Gastrocnemius medialis (tissue), 4 donors: ENCODE measurements around the gene RAB38. TPM values are rescaled to one million over a fixed set of nuclear protein-coding genes. Genes with fewer than 3 reads are reported as not detected.

Experiments used
- ATAC-seq, 2 donors: fragments of 150-250 bp; one replicate each; pipeline ENCODE4 v1.9.1; 2016
- DNase-seq, 2 donors: peaks; one replicate each; pipeline ENCODE4 v3.0.0-alpha.2; 2019
- H3K27ac ChIP-seq, 4 donors: fragments of 200-600 bp; sonication (generic); 1 replicate in 1 of 4; 2 replicates in 3 of 4; pipeline ENCODE4 v1.5.1; 2016 to 2018; ENCODE audit warnings: mild to moderate bottlenecking in 2 of 4, moderate library complexity in 1 of 4
- H3K27me3 ChIP-seq, 3 donors: fragments of 200-600 bp; sonication (generic) in 2 of 3; 1 replicate in 1 of 3; 2 replicates in 2 of 3; pipeline versions ENCODE4 v1.5.1 to v1.6.0; 2016 to 2019; ENCODE audit warnings: mild to moderate bottlenecking in 1 of 3, moderate library complexity in 1 of 3
- H3K36me3 ChIP-seq, 2 donors: fragments of 200-600 bp; sonication (generic) in 1 of 2; one replicate each; pipeline ENCODE4 v1.5.1; 2017 to 2018
- H3K4me1 ChIP-seq, 2 donors: fragments of 200-600 bp; sonication (generic) in 1 of 2; one replicate each; pipeline ENCODE4 v1.5.1; 2016 to 2017; ENCODE audit warnings: mild to moderate bottlenecking in 2 of 2
- H3K4me3 ChIP-seq, 4 donors: fragments of 200-600 bp; sonication (generic) in 3 of 4; 1 replicate in 1 of 4; 2 replicates in 3 of 4; pipeline ENCODE4 v1.5.1; 2016 to 2019; ENCODE audit warnings: mild to moderate bottlenecking in 2 of 4
- H3K9me3 ChIP-seq, 3 donors: fragments of 200-600 bp; sonication (generic) in 2 of 3; 1 replicate in 1 of 3; 2 replicates in 2 of 3; pipeline ENCODE4 v1.5.1; 2016 to 2019
- POLR2A ChIP-seq, 2 donors: fragments of 450-650 bp; IDR thresholded peaks; one replicate each; pipeline ENCODE4 v1.6.1; 2017; ENCODE audit warnings: antibody characterized with exemption in 2 of 2, mild to moderate bottlenecking in 2 of 2, moderate library complexity in 2 of 2
- in situ Hi-C, 4 donors: fragments of 200-750 bp; cut with MboI; loops; one replicate each; pipeline versions ENCODE4 v1.15.0 to v1.8.0; 2017; ENCODE audit warnings: low sequenced_read_pairs in 4 of 4
- intact Hi-C: fragments of 100-400 bp; cut with DNase I; formaldehyde crosslinking; loops from one replicate; pipeline ENCODE4 v1.15.1; 2023; ENCODE audit warnings: low total_unique reads
- total RNA-seq, 4 donors: library from RNA; depleted of rRNA; stranded (reverse); fragments of >200 nt; gene quantifications; one replicate each; pipeline versions ENCODE4 v1.1.0 to v1.2.3, GENCODE V29; 2016
- TF ChIP-seq, protein P1 (sequence below), 5 experiments: fragments of 450-650 bp in 3 of 5; fragments of 200-600 bp in 2 of 5; sonication (generic) in 2 of 5; IDR thresholded peaks in 4 of 5; conservative IDR thresholded peaks in 1 of 5; 1 replicate in 4 of 5; 2 replicates in 1 of 5; pipeline ENCODE4 v1.5.1; 2016 to 2019; ENCODE audit warnings: antibody characterized with exemption in 5 of 5, mild to moderate bottlenecking in 3 of 5, moderate library complexity in 3 of 5

The RAB38 gene
- total RNA-seq, 4 donors from 2014 or later, result 0.27 TPM; not detected in 3

DNA sequence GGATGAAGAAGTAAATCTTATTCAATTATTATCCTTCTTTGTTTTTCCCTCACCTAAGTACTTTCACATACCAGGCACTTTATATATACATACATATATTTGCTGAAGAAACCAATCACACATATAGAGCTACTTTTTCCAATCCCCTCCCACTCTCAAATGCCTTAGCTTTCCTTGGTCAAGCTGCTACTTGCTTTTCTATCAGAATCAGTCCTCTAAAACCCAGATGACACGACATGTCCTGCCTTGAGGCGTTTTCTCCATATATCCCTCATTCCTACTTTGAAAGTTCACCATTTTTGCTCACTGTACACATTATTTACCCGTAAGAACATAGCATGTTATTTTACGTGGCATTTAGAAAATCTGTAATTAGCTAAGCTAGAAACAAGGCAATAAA, 5.4 kb downstream of the RAB38 start:
- no peak for DNase-seq
- H3K4me1 ChIP-seq, result peaks cover 0 to 5% of the 10 kb centered on the region in 2 donors
- no peaks in the 10 kb centered on the region for H3K36me3 ChIP-seq
- H3K4me3 ChIP-seq, result no peak overlapping the region
- TF ChIP-seq POLR2A (IDR thresholded peaks at IDR 0.05), result no peak
- TF ChIP-seq, protein P1, sequence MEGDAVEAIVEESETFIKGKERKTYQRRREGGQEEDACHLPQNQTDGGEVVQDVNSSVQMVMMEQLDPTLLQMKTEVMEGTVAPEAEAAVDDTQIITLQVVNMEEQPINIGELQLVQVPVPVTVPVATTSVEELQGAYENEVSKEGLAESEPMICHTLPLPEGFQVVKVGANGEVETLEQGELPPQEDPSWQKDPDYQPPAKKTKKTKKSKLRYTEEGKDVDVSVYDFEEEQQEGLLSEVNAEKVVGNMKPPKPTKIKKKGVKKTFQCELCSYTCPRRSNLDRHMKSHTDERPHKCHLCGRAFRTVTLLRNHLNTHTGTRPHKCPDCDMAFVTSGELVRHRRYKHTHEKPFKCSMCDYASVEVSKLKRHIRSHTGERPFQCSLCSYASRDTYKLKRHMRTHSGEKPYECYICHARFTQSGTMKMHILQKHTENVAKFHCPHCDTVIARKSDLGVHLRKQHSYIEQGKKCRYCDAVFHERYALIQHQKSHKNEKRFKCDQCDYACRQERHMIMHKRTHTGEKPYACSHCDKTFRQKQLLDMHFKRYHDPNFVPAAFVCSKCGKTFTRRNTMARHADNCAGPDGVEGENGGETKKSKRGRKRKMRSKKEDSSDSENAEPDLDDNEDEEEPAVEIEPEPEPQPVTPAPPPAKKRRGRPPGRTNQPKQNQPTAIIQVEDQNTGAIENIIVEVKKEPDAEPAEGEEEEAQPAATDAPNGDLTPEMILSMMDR (IDR thresholded peaks at IDR 0.05 in 4 of 5, conservative IDR thresholded peaks at IDR 0.05 in 1 of 5), result no peak
- no peaks in the 10 kb centered on the region for H3K27me3 ChIP-seq
- no peaks in the 10 kb centered on the region for H3K9me3 ChIP-seq
- intact Hi-C loops, result no loop called here
- in situ Hi-C loops, result no loop called here
- H3K27ac ChIP-seq, result no peak overlapping the region
- no peak for ATAC-seq

DNA sequence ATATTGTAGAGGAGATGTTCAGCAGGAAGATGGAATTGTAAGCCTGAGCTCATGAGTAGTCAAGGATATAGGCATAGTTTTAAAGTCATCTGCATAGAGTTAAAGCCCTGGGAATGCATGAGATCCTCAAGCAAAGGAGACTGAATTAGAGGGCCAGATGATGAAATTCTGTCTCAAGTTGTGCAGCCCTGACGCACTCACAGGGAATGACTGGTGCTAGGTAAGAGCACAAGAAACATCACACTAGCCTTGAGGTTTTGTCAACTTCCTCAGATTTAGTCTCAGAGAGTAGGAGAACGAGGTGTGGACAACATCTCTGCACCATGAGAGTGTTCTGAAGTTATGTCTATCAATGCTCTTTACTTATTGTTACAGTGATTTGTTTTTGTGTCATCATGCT, 5.8 kb downstream of the RAB38 start:
- in situ Hi-C loops (no loop called here), intact Hi-C loops (no loop called here)
- no peak for ATAC-seq
- no peaks in the 10 kb centered on the region for H3K9me3 ChIP-seq
- H3K4me1 ChIP-seq, result peaks cover 0 to under 1% of the 10 kb centered on the region in 2 donors
- no peak overlapping the region for H3K4me3 ChIP-seq
- TF ChIP-seq, protein P1 (IDR thresholded peaks at IDR 0.05 in 4 of 5, conservative IDR thresholded peaks at IDR 0.05 in 1 of 5), result no peak
- TF ChIP-seq POLR2A (IDR thresholded peaks at IDR 0.05), result no peak
- no peaks in the 10 kb centered on the region for H3K36me3 ChIP-seq
- no peak for DNase-seq
- H3K27me3 ChIP-seq, result no peaks in the 10 kb centered on the region
- no peak overlapping the region for H3K27ac ChIP-seq

DNA sequence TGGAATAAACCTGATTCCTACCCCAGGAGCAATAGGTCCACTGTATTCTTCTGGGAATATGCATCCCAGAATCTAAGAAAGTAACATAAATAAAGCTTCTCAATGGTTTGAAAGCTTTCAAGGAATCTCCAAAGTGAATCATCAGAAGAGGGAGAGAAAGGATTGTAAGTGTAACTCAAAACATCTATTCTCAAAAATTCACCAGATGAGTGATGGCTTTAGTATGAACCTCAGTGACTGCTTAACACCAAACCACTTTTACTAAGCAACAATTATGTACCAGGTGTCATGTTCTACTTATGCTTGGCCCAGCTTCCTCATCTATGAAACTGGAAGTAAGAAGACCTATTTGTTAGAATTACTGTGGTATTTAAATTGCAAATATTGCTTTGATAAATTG, 7.4 kb downstream of the RAB38 start:
- in situ Hi-C loops (no loop called here), intact Hi-C loops (no loop called here)
- no peaks in the 10 kb centered on the region for H3K9me3 ChIP-seq
- no peak for TF ChIP-seq POLR2A (IDR thresholded peaks at IDR 0.05)
- TF ChIP-seq, protein P1 (IDR thresholded peaks at IDR 0.05 in 4 of 5, conservative IDR thresholded peaks at IDR 0.05 in 1 of 5), result no peak
- H3K4me3 ChIP-seq, result no peak overlapping the region
- no peaks in the 10 kb centered on the region for H3K36me3 ChIP-seq
- no peaks in the 10 kb centered on the region for H3K27me3 ChIP-seq
- DNase-seq (no peak), ATAC-seq (no peak)
- no peak overlapping the region for H3K27ac ChIP-seq
- no peaks in the 10 kb centered on the region for H3K4me1 ChIP-seq

DNA sequence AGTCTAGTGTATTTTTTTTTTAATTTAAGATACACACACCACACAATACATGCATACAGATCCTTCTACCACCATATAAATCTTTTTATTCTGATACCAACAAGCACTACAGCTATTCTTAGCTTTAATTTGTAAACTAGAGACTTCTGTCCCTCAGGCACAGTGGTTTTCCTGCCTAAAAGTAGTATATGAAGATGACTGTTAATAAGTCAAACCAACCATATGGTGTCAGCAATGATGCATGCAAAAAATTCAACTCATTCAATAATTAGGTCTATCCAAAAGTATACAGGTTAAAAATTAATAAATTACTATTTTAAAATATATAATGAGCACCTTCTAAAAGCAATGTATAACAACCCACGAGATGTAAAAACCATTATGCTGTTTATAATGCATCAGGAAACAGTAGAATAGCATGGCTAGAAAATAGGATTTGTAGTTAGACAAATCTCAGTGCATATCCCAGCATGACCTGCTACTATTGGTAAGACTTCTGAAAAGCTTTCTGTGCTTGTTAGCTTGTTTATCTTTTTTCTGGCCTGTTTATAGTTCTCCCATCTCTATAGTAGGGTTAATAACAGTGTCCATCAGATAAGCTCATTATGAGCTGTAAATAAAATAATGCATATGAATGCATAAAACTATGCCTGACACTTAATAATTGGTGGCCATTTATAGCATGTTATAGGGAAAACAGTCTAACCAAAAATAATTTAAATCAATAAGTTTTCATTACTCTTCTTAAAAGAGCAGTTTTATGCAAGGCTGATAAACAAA, 10.2 kb downstream of the RAB38 start:
- Histone ChIP-seq H3K27me3 (no peaks in the 10 kb centered on the region), H3K4me3 (no peak overlapping the region), H3K27ac (no peak overlapping the region), H3K4me1 (no peaks in the 10 kb centered on the region), H3K9me3 (no peaks in the 10 kb centered on the region), H3K36me3 (no peaks in the 10 kb centered on the region)
- intact Hi-C loops (no loop called here), in situ Hi-C loops (no loop called here)
- DNase-seq (no peak), ATAC-seq (no peak)
- TF ChIP-seq POLR2A (IDR thresholded peaks at IDR 0.05), result no peak
- TF ChIP-seq, protein P1 (IDR thresholded peaks at IDR 0.05 in 4 of 5, conservative IDR thresholded peaks at IDR 0.05 in 1 of 5), result no peak
